HUDEP-2 (cell line): ENCODE results near the gene POLR3H.
"Not testable (repeated sequence)": the region's sequence is repeated elsewhere in the genome, so short reads cannot be mapped to it uniquely, and the experiment has no call there.

Experiments used
- DNase-seq, 76 experiments: peaks; one replicate each; lab custom pipeline; 2025; ENCODE audit not compliant: unreplicated experiment in 76 of 76; lab: John Stamatoyannopoulos, UW

The POLR3H gene

GRCh38 chr22:41543854-41544670, at the start of gene POLR3H:
TSS of gene POLR3H (minus strand) at chr22:41544470. CDS start at chr22:41544101, 369 bp downstream.
- DNase-seq: peak in 74 of 76 experiments; percentile 42 to 99 (median 96)

- DNase-seq: not testable (repeated sequence)
These were observed 49.2 kb upstream of the POLR3H start for GRCh38 chr22:41593336-41593960.

GRCh38 chr22:41589391-41590241, 45.3 kb upstream of the POLR3H start, which contains the start of gene PMM1:
TSS of gene PMM1 (minus strand) at chr22:41589840. CDS start at chr22:41589805, 35 bp downstream.
- DNase-seq: peak; percentile 61 to 100 (median 100)

DNA sequence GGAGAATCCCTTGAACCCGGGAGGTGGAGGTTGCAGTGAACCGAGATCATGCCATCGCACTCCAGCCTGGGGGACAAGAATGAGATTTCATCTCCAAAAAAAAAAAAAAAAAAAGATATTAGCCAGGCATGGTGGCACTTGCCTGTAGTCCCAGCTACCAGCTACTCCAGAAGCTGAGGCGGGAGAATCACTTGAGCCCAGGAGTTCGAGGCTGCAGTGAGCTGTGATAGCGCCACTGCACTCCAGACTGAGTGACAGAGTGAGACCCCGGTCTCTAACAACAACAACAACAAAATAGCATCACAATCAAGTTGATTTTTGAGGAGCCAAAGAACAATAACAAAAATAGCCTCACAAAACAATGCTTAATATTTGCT, 43.1 kb upstream of the POLR3H start:
- peak in 1 of 76 experiments; percentile 18 for DNase-seq

- no peak for DNase-seq
These were observed 41.6 kb upstream of the POLR3H start for GRCh38 chr22:41585898-41586297.

DNA sequence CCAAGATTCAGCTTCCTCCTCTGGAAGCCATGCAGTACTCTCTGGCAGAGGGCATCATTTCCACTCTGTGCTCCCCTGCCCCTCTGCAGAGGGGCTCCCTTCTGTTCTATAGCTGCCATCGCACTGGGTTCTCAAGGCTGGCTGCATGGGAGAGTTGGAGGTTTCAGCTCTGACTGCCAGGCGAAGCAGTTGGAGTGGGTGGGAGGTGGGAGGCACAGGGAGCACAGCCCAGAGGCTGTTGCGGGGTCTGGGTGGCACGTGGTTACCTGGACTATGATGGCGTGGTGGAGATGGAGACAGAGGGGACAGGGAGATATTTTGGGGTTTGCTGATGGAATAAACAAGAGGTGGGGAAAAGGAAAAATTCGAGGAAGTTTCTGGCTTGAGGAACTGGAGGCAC, 40.6 kb upstream of the POLR3H start:
- no peak for DNase-seq

DNA sequence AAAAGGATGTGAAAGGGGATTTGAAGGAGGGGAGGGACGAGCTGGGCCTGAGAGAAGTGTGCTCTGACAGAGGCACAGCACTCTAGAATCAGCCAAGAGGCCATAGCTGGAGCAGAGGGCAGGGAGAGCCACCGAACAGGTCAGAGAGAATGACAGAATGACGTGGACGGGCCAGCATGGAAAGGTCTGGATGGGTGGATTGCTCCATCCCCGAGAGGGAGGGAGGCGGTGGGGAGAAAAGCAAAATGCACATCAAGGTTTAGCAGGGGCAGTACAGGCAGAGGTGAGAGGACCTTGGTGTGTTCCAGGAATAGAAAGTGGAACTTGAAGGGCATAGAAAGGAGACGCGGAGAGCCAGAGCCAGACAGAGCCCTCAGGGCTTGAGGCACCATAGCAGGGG, 38.4 kb upstream of the POLR3H start:
- no peak for DNase-seq

DNA sequence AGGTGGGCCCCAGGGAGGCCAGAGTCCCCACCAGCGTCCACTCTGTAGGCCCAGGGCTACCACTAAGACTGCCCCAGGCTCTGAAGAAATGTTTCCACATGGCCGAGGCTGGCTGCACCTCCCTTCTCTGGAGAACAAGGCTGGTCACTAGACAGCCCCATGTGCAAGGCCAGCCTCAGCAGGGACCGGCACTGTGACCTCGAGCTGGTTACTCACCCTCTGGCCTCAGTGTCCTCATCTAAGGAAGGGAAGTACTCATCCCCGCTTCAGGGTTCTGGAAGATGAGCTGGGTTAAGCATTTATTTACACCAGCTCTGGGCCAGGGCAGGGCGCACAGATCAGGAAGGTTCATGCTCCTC, 35.7 kb upstream of the POLR3H start:
- no peak for DNase-seq

DNA sequence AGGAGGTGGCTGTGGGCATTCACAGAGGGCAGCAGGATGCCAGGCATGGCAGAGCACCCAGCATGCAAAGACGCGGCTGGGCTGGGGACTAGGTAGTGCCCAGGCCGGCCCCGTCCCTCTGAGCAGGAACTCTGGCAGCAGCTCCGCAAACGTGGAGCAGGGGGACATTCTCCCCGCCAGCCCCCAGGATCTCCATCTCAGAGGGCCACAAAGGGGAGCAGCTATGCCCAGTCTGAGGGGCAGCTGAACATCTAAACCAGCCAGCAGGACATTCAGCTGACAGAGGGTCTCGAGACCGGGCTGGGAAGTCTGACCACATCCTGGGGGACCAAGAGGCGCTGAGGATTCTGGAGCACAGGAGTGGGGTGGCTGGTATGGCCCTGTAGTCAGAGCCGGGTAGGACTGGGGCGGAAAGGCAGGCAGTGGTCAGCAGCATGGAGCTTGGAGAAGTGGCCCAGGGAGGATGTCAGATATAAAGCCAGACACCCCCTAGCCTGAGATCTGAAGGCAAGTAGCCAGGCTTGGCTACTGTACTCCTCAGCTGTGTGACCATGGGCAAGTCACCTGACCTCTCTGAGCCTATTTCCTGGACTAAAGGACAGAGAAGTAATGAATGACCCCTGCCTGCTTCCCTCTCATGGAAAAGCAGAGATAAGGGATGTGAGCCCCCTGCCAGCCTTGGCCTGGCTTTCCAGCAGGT, 35.2 kb upstream of the POLR3H start:
- no peak for DNase-seq

DNA sequence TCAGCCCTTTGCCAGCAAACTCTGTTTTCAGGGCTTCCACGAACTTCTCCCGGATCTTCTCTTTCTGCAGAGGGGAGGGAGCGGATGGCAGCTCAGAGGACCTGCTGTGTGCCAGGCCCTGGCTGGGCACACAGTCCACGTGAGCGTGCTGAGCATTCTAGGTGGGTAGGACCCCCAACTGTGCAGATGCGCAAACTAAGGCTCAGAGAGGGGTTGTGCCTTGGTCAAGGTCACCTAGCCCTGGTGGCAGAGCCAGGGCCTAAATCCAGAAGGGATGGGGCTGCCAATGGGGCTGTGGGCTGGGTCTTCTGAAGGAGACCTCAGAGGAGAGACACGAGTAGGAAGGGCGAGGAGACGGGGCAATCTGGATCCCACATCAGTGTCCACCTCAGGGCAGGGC, 34.5 kb upstream of the POLR3H start:
- no peak for DNase-seq

DNA sequence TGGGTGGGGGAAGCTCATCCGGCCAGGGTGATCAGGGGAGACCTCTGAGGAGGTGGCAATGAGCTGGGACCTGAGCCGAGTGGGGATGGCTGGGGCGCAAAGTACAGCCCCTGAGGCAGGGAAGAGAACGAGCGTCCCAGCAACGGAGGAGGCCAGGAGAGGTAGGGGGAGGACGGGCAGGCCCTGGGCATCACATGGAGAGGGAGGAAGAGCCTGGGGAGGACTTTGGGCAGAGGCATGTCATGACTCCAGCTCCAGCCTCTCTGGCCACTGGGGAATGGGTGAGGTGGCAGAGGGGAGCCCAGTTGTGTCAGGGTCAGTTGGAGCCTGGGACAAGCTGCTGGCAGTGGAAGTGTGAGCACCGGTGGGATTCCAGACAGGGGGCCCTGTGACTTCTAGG, 33.8 kb upstream of the POLR3H start:
- DNase-seq: no peak

GRCh38 chr22:41576877-41577276, 32.6 kb upstream of the POLR3H start:
- peak in 68 of 76 experiments; percentile 13 to 82 (median 52) for DNase-seq

DNA sequence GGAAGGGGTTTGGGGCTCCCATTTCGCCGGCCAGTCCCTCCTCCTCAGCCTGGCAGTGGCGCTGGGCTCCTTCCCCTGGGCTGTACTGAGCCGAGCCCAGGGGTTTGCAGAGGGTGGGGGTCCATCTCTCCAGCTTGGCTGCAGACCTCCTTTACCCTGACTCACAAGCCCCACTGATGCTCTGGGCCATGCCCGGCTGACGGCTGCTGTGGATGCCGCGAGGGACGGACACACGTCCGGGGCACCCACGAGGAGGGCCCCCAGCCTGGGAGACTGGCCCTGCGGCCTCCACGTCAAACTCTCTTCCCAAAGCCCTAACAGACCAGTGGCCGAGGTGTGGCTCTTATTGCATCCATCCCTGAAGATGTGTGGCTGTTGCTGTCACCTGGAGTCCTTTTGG, 31.3 kb upstream of the POLR3H start:
- no peak for DNase-seq

- DNase-seq: peak in 56 of 76 experiments; percentile 8 to 77 (median 42)
These were observed 30.6 kb upstream of the POLR3H start for GRCh38 chr22:41574847-41575381.

- peak in 2 of 76 experiments; percentile 10 to 12 for DNase-seq
These were observed 29.4 kb upstream of the POLR3H start for GRCh38 chr22:41573677-41574076.

- DNase-seq: not testable (repeated sequence)
These were observed 28.0 kb upstream of the POLR3H start for GRCh38 chr22:41572305-41572704.

- no peak for DNase-seq
These were observed 27.5 kb upstream of the POLR3H start for GRCh38 chr22:41571786-41572185.

GRCh38 chr22:41570221-41570620, 26.0 kb upstream of the POLR3H start:
- DNase-seq: no peak

- DNase-seq: no peak
These were observed 24.5 kb upstream of the POLR3H start for GRCh38 chr22:41568811-41569210.

- no peak for DNase-seq
These were observed 23.2 kb upstream of the POLR3H start for GRCh38 chr22:41567512-41567768.
